HG02943 (cell line): Measurements from ENCODE around the gene STIP1.

Experiments
- ATAC-seq: cut with Tn5 transposase; IDR thresholded peaks from one replicate; pipeline ENCODE4 v1.9.1; 2021; ENCODE audit warnings: mild to moderate bottlenecking, low read depth, moderate library complexity; ENCODE audit not compliant: unreplicated experiment

Gene STIP1

GRCh38 chr11:64248578-64248977 is 62.6 kb downstream of the STIP1 start:
- ATAC-seq: no peak

GRCh38 chr11:64249038-64249437 is 63.1 kb downstream of the STIP1 start:
- ATAC-seq: no peak

GRCh38 chr11:64249563-64250414 is 63.8 kb downstream of the STIP1 start:
- no peak for ATAC-seq

- ATAC-seq: no peak
These were observed 64.5 kb downstream of the STIP1 start for GRCh38 chr11:64250415-64251015.

GRCh38 chr11:64251016-64251752 is 65.2 kb downstream of the STIP1 start, which contains the start of gene PLCB3:
Gene PLCB3 (plus strand): TSS chr11:64251530. CDS start chr11:64251650, 120 bp downstream.
- no peak for ATAC-seq

- ATAC-seq: no peak
These were observed 65.7 kb downstream of the STIP1 start for GRCh38 chr11:64251753-64252002.

- ATAC-seq: no peak
These were observed 66.3 kb downstream of the STIP1 start for GRCh38 chr11:64252003-64252872.

- ATAC-seq: no peak
These were observed 67.1 kb downstream of the STIP1 start for GRCh38 chr11:64253043-64253442.

GRCh38 chr11:64253481-64253880 is 67.5 kb downstream of the STIP1 start:
- no peak for ATAC-seq
